GM19463 (cell line): Measurements from ENCODE around the gene GPI.

Source experiments
- ATAC-seq: cut with Tn5 transposase; IDR thresholded peaks from one replicate; pipeline ENCODE4 v1.9.1; 2021; ENCODE audit warnings: mild to moderate bottlenecking, moderate library complexity; ENCODE audit not compliant: unreplicated experiment

The GPI gene

GRCh38 chr19:34337739-34338138 is 27.3 kb upstream of the GPI start:
- no peak for ATAC-seq

GRCh38 chr19:34341935-34342680 is 22.9 kb upstream of the GPI start:
- no peak for ATAC-seq

GRCh38 chr19:34343751-34344150 is 21.2 kb upstream of the GPI start:
- ATAC-seq, result no peak

- no peak for ATAC-seq
Measured at GRCh38 chr19:34345947-34346351, 19.0 kb upstream of the GPI start.

- ATAC-seq, result no peak
Measured at GRCh38 chr19:34347561-34348165, 17.3 kb upstream of the GPI start.

- ATAC-seq, result no peak
Measured at GRCh38 chr19:34348899-34349487, 16.0 kb upstream of the GPI start.

GRCh38 chr19:34350161-34350561 is 14.8 kb upstream of the GPI start:
- no peak for ATAC-seq

- ATAC-seq, result peak; percentile 54
Measured at GRCh38 chr19:34351382-34351826, 13.6 kb upstream of the GPI start.

GRCh38 chr19:34353546-34353945 is 11.4 kb upstream of the GPI start:
- ATAC-seq, result no peak

- ATAC-seq, result no peak
Measured at GRCh38 chr19:34355201-34355600, 9.8 kb upstream of the GPI start.

GRCh38 chr19:34356875-34357274 is 8.1 kb upstream of the GPI start:
- ATAC-seq, result no peak

GRCh38 chr19:34357431-34357830 is 7.6 kb upstream of the GPI start:
- no peak for ATAC-seq

- peak; percentile 90 for ATAC-seq
Measured at GRCh38 chr19:34359140-34359953, 5.6 kb upstream of the GPI start.

- no peak for ATAC-seq
Measured at GRCh38 chr19:34359954-34360315, 5.1 kb upstream of the GPI start.

GRCh38 chr19:34360354-34360909 is 4.6 kb upstream of the GPI start:
- ATAC-seq, result no peak

GRCh38 chr19:34362679-34363069 is 2.3 kb upstream of the GPI start:
- no peak for ATAC-seq

GRCh38 chr19:34363094-34363493 is 1.9 kb upstream of the GPI start:
- ATAC-seq, result no peak

GRCh38 chr19:34363930-34364329 is 1.1 kb upstream of the GPI start:
- no peak for ATAC-seq

- no peak for ATAC-seq
Measured at GRCh38 chr19:34364462-34364829, 550 bp upstream of the GPI start.

GRCh38 chr19:34365463-34366401 is 736 bp downstream of the GPI start:
- ATAC-seq, result no peak
